Ishikawa (cell line): ENCODE results near the gene COX6B2.
A peak's percentile ranks its signal among the peaks of the same experiment; 100 is the strongest.

Experiments
- CEBPB ChIP-seq: IDR thresholded peaks from 2 replicates; pipeline ENCODE4 v1.6.1; 2012
- CREB1 ChIP-seq: IDR thresholded peaks from 2 replicates; pipeline ENCODE4 v1.6.1; 2012; ENCODE audit warnings: low read depth
- EGR1 ChIP-seq: IDR thresholded peaks from 2 replicates; pipeline ENCODE4 v1.6.1; 2012
- EP300 ChIP-seq: IDR thresholded peaks from 2 replicates; pipeline ENCODE4 v1.6.1; 2012; ENCODE audit warnings: borderline replicate concordance
- FOXM1 ChIP-seq: IDR thresholded peaks from 2 replicates; pipeline ENCODE4 v1.6.1; 2012; ENCODE audit warnings: low read depth, borderline replicate concordance
- MAX ChIP-seq: IDR thresholded peaks from 2 replicates; pipeline ENCODE4 v1.6.1; 2012
- NFIC ChIP-seq: IDR thresholded peaks from 2 replicates; pipeline ENCODE4 v1.6.1; 2012
- RAD21 ChIP-seq: IDR thresholded peaks from 2 replicates; pipeline ENCODE4 v1.6.1; 2012; ENCODE audit warnings: low read depth
- REST ChIP-seq: IDR thresholded peaks from 2 replicates; pipeline ENCODE4 v1.6.1; 2012; ENCODE audit warnings: low read depth, mild to moderate bottlenecking
- TAF1 ChIP-seq: IDR thresholded peaks from 2 replicates; pipeline ENCODE4 v1.6.1; 2012; ENCODE audit warnings: low read depth, mild to moderate bottlenecking
- TCF12 ChIP-seq: IDR thresholded peaks from 2 replicates; pipeline ENCODE4 v1.6.1; 2012; ENCODE audit warnings: low read depth
- TEAD4 ChIP-seq: IDR thresholded peaks from 2 replicates; pipeline ENCODE4 v1.6.1; 2012
- USF1 ChIP-seq: IDR thresholded peaks from 2 replicates; pipeline ENCODE4 v1.6.1; 2012
- YY1 ChIP-seq: IDR thresholded peaks from 2 replicates; pipeline ENCODE4 v1.6.1; 2012; ENCODE audit warnings: low read depth
- ZBTB7A ChIP-seq: IDR thresholded peaks from 2 replicates; pipeline ENCODE4 v1.6.1; 2012; ENCODE audit warnings: low read depth

Gene COX6B2

GRCh38 chr19:55369653-55370304 is 15.3 kb upstream of the COX6B2 start:
- TF ChIP-seq ZBTB7A (peak; percentile 71; the same call in 1 of the 2 replicates), RAD21 (no peak)

GRCh38 chr19:55368701-55369563 is 14.4 kb upstream of the COX6B2 start:
- TF ChIP-seq CEBPB, result no peak
- TF ChIP-seq RAD21, result no peak
- peak; percentile 90 for TF ChIP-seq EGR1

GRCh38 chr19:55368106-55368505 is 13.6 kb upstream of the COX6B2 start:
- TF ChIP-seq CREB1, result no peak
- TF ChIP-seq EP300, result no peak
- TF ChIP-seq NFIC, result no peak
- TF ChIP-seq TAF1, result no peak
- no peak for TF ChIP-seq USF1
- TF ChIP-seq EGR1, result no peak

- TF ChIP-seq EP300 (no peak), REST (no peak), YY1 (no peak)
Observed at GRCh38 chr19:55366790-55367189, 12.3 kb upstream of the COX6B2 start.

- TF ChIP-seq EGR1, result no peak
- no peak for TF ChIP-seq MAX
- no peak for TF ChIP-seq RAD21
- TF ChIP-seq YY1, result no peak
- no peak for TF ChIP-seq FOXM1
- TF ChIP-seq USF1, result no peak
- no peak for TF ChIP-seq TCF12
- no peak for TF ChIP-seq CEBPB
- TF ChIP-seq TEAD4, result no peak
- no peak for TF ChIP-seq NFIC
- no peak for TF ChIP-seq ZBTB7A
- TF ChIP-seq CREB1, result no peak
- TF ChIP-seq EP300, result no peak
- TF ChIP-seq TAF1, result no peak
- TF ChIP-seq REST, result no peak
Observed at GRCh38 chr19:55365964-55366363, 11.4 kb upstream of the COX6B2 start.

GRCh38 chr19:55365245-55365644 is 10.7 kb upstream of the COX6B2 start:
- TF ChIP-seq REST (no peak), CREB1 (no peak), FOXM1 (no peak), EP300 (no peak), TEAD4 (no peak), YY1 (no peak)
